Hematopoietic multipotent progenitor cell (in vitro differentiated cells): ENCODE measurements around the gene VPS25. TPM values are rescaled to one million over a fixed set of nuclear protein-coding genes. Genes with fewer than 3 reads are reported as not detected.
"Not testable (repeated sequence)": the region's sequence is repeated elsewhere in the genome, so short reads cannot be mapped to it uniquely, and the experiment has no call there.

Experiments used
- DNase-seq, 3 donors: peaks; one replicate each; pipeline ENCODE4 v3.0.0-alpha.2; 2011 to 2015; ENCODE audit warnings: low read depth in 2 of 3, low spot score in 2 of 3
- total RNA-seq: library from RNA; depleted of rRNA; stranded (reverse); fragments of >200 nt; gene quantifications from one replicate; pipeline ENCODE4 v1.2.3, GENCODE V29; 2012

Gene VPS25
- total RNA-seq, 1 donor = 45.5 TPM

GRCh38 chr17:42767512-42767911 lies 5.7 kb upstream of the VPS25 start:
- no peak for DNase-seq

- not testable (repeated sequence) for DNase-seq
These were observed 5.2 kb upstream of the VPS25 start for GRCh38 chr17:42768006-42768405.

GRCh38 chr17:42769964-42770363 lies 3.3 kb upstream of the VPS25 start:
- not testable (repeated sequence) for DNase-seq

- DNase-seq = no peak
These were observed 332 bp upstream of the VPS25 start for GRCh38 chr17:42772945-42773289.

- no peak for DNase-seq
These were observed 957 bp downstream of the VPS25 start for GRCh38 chr17:42774066-42774745.

GRCh38 chr17:42775534-42776098 lies 2.4 kb downstream of the VPS25 start:
- DNase-seq = peak in 1 of 3 donors; percentile 34

- no peak for DNase-seq
These were observed 5.3 kb downstream of the VPS25 start for GRCh38 chr17:42778570-42778969.

- no peak for DNase-seq
These were observed 6.2 kb downstream of the VPS25 start for GRCh38 chr17:42779304-42779935.

GRCh38 chr17:42779936-42780850 lies 6.9 kb downstream of the VPS25 start, which contains the start of gene WNK4:
Gene WNK4 (plus strand): TSS chr17:42780610. CDS start chr17:42780699, 89 bp downstream.
- DNase-seq = no peak

GRCh38 chr17:42780851-42781638 lies 7.8 kb downstream of the VPS25 start:
- DNase-seq = no peak

GRCh38 chr17:42781639-42782165 lies 8.5 kb downstream of the VPS25 start:
- no peak for DNase-seq

- DNase-seq = no peak
These were observed 9.2 kb downstream of the VPS25 start for GRCh38 chr17:42782166-42783061.

- no peak for DNase-seq
These were observed 10.0 kb downstream of the VPS25 start for GRCh38 chr17:42783062-42783790.

GRCh38 chr17:42783791-42784138 lies 10.5 kb downstream of the VPS25 start:
- DNase-seq = no peak

- no peak for DNase-seq
These were observed 11.2 kb downstream of the VPS25 start for GRCh38 chr17:42784409-42784808.

GRCh38 chr17:42784811-42785592 lies 11.8 kb downstream of the VPS25 start:
- DNase-seq = no peak

GRCh38 chr17:42787266-42787665 lies 14.0 kb downstream of the VPS25 start:
- DNase-seq = no peak

GRCh38 chr17:42791948-42792347 lies 18.7 kb downstream of the VPS25 start:
- no peak for DNase-seq
